HEK293 (cell line): ENCODE data around the gene CALCOCO2.

Experiments used
- CTCF ChIP-seq: fragments of 450-650 bp; formaldehyde crosslinking; IDR thresholded peaks from 2 replicates; pipeline ENCODE4 v1.5.1; 2016; ENCODE audit warnings: missing biosample characterization, missing genetic modification characterization
- HIC1 ChIP-seq: fragments of 450-650 bp; formaldehyde crosslinking; IDR thresholded peaks from 2 replicates; pipeline ENCODE4 v1.5.1; 2016; ENCODE audit warnings: missing biosample characterization, missing genetic modification characterization
- HOXA7 ChIP-seq: sonication (generic); formaldehyde crosslinking; IDR thresholded peaks from 2 replicates; pipeline ENCODE4 v1.8.1; 2022; ENCODE audit warnings: missing genetic modification reagents, borderline replicate concordance
- PRDM2 ChIP-seq: fragments of 450-650 bp; formaldehyde crosslinking; IDR thresholded peaks from 2 replicates; pipeline ENCODE4 v1.5.1; 2016; ENCODE audit warnings: missing biosample characterization, missing genetic modification characterization, borderline replicate concordance
- PRDM4 ChIP-seq: fragments of 450-650 bp; formaldehyde crosslinking; IDR thresholded peaks from 2 replicates; pipeline ENCODE4 v1.5.1; 2017; ENCODE audit warnings: missing biosample characterization, missing genetic modification characterization
- SP2 ChIP-seq: fragments of 450-650 bp; formaldehyde crosslinking; IDR thresholded peaks from 2 replicates; pipeline ENCODE4 v1.5.1; 2016; ENCODE audit warnings: missing biosample characterization, missing genetic modification characterization
- ZNF121 ChIP-seq: fragments of 450-650 bp; formaldehyde crosslinking; IDR thresholded peaks from 2 replicates; pipeline ENCODE4 v1.5.1; 2016; ENCODE audit warnings: missing biosample characterization, missing genetic modification characterization
- ZNF274 ChIP-seq, 2 experiments: fragments of 200-500 bp in 1 of 2; fragments of 450-650 bp in 1 of 2; sonication (Bioruptor generic) in 1 of 2; formaldehyde crosslinking in 1 of 2; IDR thresholded peaks; 2 replicates each; pipeline versions ENCODE4 v1.5.1 to v1.6.1; 2014 to 2016; ENCODE audit warnings: borderline replicate concordance in 1 of 2, inconsistent platforms in 1 of 2, low read length in 1 of 2, missing biosample characterization in 1 of 2, missing genetic modification characterization in 1 of 2
- ZNF280D ChIP-seq: fragments of 450-650 bp; formaldehyde crosslinking; IDR thresholded peaks from 2 replicates; pipeline ENCODE4 v1.5.1; 2016; ENCODE audit warnings: missing biosample characterization, missing genetic modification characterization
- ZNF707 ChIP-seq: fragments of 450-650 bp; formaldehyde crosslinking; IDR thresholded peaks from 2 replicates; pipeline ENCODE4 v1.5.1; 2016; ENCODE audit warnings: missing biosample characterization, missing genetic modification characterization

- no peak for TF ChIP-seq SP2 (tag by site-specific recombination)
- TF ChIP-seq CTCF = no peak
- no peak for TF ChIP-seq ZNF121
- TF ChIP-seq HOXA7 (CRISPR knock-in tag) = no peak
- TF ChIP-seq ZNF274 (IDR thresholded peaks at IDR 0.05; ENCODE audit: low read length) = no peak
- no peak for TF ChIP-seq ZNF274 (tag by site-specific recombination; IDR thresholded peaks at IDR 0.05; ENCODE audit: borderline replicate concordance)
- TF ChIP-seq PRDM4 (tag by site-specific recombination) = no peak
- no peak for TF ChIP-seq ZNF280D (tag by site-specific recombination)
- TF ChIP-seq HIC1 (tag by site-specific recombination) = no peak
- TF ChIP-seq PRDM2 (tag by site-specific recombination) = no peak
- no peak for TF ChIP-seq ZNF707 (tag by site-specific recombination)
Measured at GRCh38 chr17:48787828-48788227, 43.0 kb upstream of the CALCOCO2 start.
